Measurements from ENCODE around the gene MGMT. TPM values are rescaled to one million over a fixed set of nuclear protein-coding genes. Genes with fewer than 3 reads are reported as not detected.

MGMT gene
- total RNA-seq, 1 donor from 2014 or later: 51.4 TPM

GRCh38 chr10:129486805-129487204 is 19.8 kb downstream of the MGMT start:
- DNase-seq (ENCODE audit: low read depth): no peak
- no peak for TF ChIP-seq CTCF (conservative IDR thresholded peaks at IDR 0.05; ENCODE audit: low read depth, low read length)
- no peak overlapping the region for H3K4me3 ChIP-seq (ENCODE audit: low read depth, low read length)

- H3K4me3 ChIP-seq (ENCODE audit: low read depth, low read length): no peak overlapping the region
- no peak for DNase-seq (ENCODE audit: low read depth)
- no peak for TF ChIP-seq CTCF (conservative IDR thresholded peaks at IDR 0.05; ENCODE audit: low read depth, low read length)
These were observed 24.2 kb downstream of the MGMT start for GRCh38 chr10:129491123-129491734.

- H3K4me3 ChIP-seq (ENCODE audit: low read depth, low read length): no peak overlapping the region
- TF ChIP-seq CTCF (conservative IDR thresholded peaks at IDR 0.05; ENCODE audit: low read depth, low read length): no peak
- DNase-seq (ENCODE audit: low read depth): no peak
These were observed 27.1 kb downstream of the MGMT start for GRCh38 chr10:129494176-129494575.

- H3K4me3 ChIP-seq (ENCODE audit: low read depth, low read length): no peak overlapping the region
- DNase-seq (ENCODE audit: low read depth): no peak
- no peak for TF ChIP-seq CTCF (conservative IDR thresholded peaks at IDR 0.05; ENCODE audit: low read depth, low read length)
These were observed 27.7 kb downstream of the MGMT start for GRCh38 chr10:129494740-129495139.

- no peak for TF ChIP-seq CTCF (conservative IDR thresholded peaks at IDR 0.05; ENCODE audit: low read depth, low read length)
- DNase-seq (ENCODE audit: low read depth): no peak
- no peak overlapping the region for H3K4me3 ChIP-seq (ENCODE audit: low read depth, low read length)
These were observed 28.2 kb downstream of the MGMT start for GRCh38 chr10:129495256-129495655.

- no peak for DNase-seq (ENCODE audit: low read depth)
- TF ChIP-seq CTCF (conservative IDR thresholded peaks at IDR 0.05; ENCODE audit: low read depth, low read length): no peak
- no peak overlapping the region for H3K4me3 ChIP-seq (ENCODE audit: low read depth, low read length)
These were observed 28.7 kb downstream of the MGMT start for GRCh38 chr10:129495698-129496097.

- H3K4me3 ChIP-seq (ENCODE audit: low read depth, low read length): no peak overlapping the region
- no peak for TF ChIP-seq CTCF (conservative IDR thresholded peaks at IDR 0.05; ENCODE audit: low read depth, low read length)
- DNase-seq (ENCODE audit: low read depth): no peak
These were observed 30.0 kb downstream of the MGMT start for GRCh38 chr10:129497013-129497412.

All from epithelial cell of proximal tubule (primary cell).